Hematopoietic multipotent progenitor cell treated with erythropoietin and hydrocortisone succinate and interleukin-3 and kit ligand, for 6 days (in vitro differentiated cells): ENCODE results near the gene HECTD4.
"Not testable (repeated sequence)": the region's sequence is repeated elsewhere in the genome, so short reads cannot be mapped to it uniquely, and the experiment has no call there.

Experiments used
- DNase-seq: peaks from one replicate; pipeline ENCODE4 v3.0.0-alpha.2; 2015

HECTD4 gene

DNA sequence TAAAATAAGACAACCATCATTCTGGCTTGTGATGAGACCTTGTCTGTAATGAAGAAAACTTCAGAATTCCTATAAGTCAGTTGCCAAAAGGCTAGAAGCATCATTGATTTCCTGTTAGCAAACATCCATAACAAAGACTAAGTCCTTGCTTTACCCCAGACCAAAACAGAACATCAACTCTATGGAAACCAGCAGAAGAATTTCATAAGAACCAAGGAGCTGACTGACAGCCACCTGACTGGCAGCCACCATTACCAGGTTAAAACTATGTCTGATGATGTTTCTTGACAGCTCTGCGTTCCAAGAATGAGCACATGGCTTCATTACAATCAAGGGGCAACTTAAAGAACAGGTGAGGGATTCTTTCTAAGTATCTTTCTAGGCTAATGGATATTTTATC, 29.3 kb downstream of the HECTD4 start:
- DNase-seq: no peak

DNA sequence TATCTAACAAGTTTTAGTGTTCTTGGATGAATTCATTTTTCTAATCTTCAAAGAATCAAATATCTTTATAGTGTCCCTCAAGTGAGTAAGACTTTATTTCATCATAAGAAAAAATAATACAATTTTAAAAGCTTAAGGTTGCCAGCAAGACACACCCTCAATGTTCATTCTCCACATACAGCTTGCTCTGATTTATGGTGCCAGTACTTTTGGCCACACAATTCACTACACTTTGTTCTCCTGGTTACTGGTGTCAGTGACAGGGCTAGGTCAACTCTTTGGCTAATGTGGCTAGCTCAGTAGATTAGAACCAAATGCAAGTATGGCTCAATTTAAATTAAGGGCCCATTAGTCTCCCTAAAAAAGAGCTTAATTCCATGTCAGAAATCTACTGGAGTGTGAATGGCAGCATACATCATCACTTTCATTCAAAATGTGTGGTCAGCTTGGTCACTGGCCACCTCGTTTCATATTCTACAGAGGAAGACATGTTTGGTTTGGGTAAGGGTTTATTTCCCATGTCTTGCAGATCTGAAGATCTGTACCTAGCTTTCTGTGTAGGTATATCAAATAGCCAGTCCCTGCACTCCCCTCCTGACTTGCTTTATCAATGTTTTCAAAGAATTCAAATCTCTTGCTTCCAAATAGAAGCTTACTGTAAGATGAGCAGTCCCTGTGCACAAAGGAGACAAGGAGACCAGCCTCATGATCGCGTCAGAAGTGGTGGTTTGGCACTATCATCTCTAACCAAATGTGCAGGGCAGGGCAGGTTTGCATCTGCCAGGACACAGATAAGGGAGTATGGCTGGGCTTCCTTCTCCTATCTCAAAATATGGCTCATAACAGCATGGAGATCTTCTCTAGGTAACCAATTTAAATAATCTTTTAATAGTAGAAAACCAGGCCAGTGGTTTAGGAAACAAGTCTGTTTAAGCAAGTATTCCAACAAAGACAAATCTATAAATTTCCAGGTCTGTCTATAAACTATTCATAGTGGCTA, 31.3 kb downstream of the HECTD4 start:
- peak; percentile 99 for DNase-seq

DNA sequence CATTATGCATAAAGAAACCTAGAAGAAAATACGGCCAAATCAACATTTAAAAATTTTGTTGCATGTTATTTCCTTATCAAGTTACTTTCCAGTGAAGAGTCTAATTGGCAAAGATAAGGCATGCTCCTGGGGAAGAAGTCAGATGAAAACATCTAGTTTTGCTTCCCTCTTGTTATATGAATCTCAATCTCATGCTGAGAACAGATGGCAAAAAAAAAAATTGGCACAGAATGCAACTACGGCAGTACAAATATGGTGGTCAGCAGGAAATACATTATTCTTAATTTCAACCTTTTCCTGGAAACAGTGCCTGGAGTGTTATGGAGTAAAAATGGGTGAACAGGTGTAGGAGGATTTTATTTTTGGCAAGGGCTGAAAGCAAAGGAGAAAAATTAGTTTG, 32.8 kb downstream of the HECTD4 start:
- peak; percentile 75 for DNase-seq

DNA sequence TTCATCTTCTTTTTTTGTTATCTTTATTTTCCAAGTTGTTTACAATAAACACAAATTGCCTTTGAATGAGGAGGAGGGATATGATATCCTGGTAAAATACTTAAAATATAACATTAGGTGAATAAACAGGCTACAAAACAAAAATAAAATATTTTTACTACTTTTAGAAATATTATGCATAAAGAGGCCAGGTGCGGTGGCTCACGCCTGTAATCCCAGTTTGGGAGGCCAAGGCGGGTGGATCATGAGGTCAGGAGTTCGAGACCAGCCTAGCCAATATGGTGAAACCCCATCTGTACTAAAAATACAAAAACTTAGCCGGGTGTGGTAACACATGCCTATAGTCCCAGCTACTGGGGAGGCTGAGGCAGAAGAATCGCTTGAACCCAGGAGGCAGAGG, 33.3 kb downstream of the HECTD4 start:
- DNase-seq: not testable (repeated sequence)

DNA sequence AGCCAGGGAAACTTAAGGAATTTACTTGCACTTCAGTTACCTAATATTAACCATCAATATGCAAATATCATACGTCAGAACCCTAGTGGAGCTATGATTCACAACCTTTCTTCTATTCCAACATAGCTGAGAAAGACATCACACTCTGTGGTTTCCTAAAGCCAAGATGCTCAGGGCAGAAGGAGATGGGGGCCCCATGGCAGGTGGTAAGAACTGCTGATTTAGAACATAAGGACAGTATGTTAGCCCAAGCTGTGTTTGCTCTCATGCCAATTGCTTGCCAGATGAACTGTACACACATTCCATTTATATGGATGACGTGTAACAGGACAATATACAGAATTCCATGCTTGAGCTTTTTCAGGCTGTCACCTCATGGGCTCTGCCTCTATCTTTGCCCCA, 34.6 kb downstream of the HECTD4 start:
- DNase-seq: no peak

DNA sequence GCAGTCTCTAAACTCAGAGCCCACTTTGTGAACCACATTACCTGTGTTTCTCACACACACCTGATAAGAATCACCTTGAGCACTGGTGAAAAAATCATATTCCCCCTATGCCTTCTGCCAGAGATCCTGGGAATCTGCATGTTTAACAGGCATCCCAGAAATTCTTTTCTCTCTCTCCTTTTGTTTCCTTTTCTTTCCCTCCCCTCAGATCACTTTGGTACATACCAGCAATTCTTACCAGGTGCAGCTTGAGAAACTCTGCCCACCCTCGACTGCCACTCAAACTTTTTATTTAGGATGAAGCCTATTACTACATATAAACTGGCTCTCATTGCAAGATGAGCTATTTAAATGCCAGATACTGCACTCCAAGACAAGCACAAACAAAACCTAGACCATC, 36.0 kb downstream of the HECTD4 start:
- DNase-seq: no peak

DNA sequence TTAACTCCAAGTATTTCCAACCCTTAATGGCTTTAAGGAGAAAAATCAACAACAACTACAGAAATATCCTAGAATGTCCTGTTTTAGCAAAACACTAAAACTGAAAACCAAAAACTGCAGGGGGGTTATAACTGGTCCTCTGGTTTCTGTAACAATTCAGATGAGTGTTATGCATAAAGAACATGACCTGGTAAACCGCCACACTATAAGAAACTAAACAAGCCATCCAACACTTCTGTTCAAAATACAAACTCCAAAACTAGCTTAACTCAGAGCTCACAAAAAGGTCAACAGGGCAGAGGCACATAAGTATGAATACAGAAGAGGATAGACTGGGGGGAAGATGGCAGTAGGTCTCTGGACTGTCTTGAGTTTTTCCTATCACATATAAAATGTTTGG, 38.0 kb downstream of the HECTD4 start:
- no peak for DNase-seq

DNA sequence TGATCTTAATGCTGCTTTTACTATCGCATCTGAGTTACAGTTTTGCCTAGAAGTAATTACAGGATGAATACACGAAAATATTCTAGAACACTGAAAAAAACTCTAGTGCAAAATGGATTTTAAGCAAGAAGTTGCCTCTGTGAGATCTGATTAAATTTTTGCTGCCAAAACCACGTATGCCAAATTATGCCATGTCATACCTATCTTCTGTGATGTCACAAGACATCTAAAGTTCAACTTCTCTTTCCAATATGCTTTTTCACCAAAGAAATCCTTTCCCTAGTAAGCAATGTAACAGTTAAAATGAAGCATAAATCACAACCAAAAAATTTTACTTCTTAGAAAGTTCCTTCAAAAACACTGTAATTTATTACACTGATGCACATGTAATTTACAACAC, 39.6 kb downstream of the HECTD4 start:
- DNase-seq: peak; percentile 74

DNA sequence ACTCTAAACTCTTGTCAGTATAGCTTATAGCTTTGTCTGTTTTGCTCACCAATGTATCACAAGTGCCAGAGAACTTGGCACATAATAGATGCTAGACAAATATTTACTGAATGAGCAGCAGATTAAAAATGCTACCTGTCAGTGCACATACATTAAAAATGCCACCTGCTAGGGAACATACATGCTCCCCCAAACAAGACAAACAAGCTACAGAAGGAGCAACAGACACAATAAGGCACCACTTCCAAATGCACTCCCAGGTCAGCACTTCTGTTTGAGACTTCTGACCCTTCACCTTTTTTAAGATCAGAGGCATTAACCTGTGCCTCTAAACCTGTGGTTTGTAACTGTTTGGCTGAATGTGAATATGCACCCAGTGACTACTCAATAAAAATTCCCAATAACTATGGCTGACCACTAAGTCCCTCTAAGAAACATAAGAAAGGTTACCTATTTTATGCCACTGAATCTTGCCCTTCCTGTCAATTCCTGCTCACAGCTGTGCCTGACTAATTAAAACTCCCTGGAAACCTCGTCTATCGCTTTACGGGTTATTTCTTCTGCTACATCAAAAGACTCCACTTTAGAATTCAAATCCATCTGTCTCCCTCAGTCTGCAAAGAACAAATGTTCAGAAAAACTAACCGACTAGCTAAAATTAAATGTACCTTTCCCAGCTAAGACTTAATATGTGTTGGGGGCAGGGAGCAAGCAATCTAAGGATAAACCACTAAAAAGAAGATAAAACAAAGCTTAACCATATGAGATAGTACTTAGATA, 41.0 kb downstream of the HECTD4 start:
- DNase-seq: no peak

DNA sequence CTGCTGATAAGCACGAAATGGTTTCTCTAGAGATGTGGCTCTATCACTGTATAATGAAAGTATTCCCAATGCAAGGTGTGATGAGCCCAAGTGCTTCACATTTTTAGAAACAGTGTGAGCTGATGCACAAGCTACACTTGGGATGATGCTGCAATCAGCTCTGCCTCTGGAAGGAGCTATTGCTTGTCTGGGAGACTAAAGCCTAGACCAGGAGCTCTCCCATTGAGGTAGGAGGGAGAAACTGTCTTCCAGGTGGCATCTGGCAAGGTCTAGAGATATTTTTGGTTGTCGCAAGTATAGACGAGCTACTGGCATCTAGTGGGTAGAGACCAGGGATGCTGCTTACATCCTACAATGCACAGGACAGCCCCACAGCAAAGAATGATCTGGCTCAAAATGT, 42.0 kb downstream of the HECTD4 start:
- DNase-seq: no peak

DNA sequence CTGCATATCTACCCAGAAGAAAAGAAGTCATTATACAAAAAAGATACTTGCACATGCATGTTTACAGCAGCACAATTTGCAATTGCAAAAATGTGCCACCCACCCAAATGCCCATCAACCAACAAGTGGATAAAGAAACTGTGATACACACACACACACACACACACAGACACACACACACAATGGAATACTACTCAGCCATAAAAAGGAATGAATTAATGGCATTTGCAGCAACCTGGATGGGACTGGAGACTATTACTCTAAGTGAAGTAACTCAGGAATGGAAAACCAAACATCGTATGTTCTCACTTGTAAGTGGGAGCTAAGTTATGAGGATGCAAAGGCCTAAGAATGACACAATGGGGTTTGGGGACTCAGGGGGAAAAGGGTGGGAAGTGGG, 47.2 kb downstream of the HECTD4 start:
- not testable (repeated sequence) for DNase-seq

DNA sequence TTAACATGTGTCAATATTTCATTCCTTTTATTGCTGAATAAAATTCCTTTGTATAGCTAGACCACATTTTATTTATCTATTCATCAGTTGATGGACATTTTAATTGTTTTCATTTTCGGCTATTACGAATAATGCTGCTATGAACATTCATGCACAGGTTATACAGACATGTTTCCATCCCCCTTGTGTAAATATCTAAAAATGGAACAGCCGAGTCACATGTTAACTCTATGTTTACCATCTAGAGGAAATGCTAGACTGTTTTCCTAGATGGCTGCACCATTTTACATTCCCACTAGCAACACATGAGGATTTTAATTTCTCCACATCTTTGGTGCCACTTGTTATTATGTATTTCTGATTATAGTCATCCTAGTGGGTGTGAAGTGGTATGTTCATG, 49.2 kb downstream of the HECTD4 start:
- no peak for DNase-seq

DNA sequence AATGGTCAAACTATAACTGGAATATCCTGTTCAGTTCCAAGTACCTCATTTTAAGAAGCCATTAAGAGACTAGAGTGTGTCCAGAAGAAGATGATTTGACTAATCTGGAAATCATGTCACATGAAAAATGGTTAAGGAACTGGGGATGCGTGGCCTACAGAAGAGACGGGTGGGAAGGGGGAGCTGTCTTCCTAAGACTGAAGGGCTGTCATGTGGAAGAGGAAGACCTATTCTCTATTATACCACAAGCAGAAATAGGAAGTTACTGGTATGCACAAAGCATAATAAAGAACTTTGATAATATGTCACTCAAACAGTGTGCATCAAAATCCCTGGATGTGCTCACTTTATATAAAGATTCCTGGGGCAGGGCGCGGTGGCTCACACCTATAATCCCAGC, 50.3 kb downstream of the HECTD4 start:
- no peak for DNase-seq

DNA sequence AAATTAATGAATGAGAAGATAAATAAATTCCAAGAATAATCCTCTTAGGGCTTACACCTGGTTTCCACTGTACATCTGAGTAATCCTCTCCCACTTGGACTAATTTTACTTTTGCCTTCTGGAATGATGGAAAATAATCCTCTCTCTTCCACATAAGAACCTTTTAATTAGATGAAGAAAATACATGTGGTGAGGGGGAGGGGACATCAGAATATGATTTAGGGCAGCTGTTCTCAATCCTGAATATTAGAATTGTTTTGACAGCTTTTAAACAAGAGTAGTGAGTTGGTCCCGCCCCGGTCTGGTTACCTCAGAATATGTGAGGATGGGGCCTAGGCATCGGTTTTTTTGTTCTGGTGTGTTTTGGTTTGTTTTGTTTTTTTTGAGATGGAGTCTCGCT, 51.5 kb downstream of the HECTD4 start:
- no peak for DNase-seq

DNA sequence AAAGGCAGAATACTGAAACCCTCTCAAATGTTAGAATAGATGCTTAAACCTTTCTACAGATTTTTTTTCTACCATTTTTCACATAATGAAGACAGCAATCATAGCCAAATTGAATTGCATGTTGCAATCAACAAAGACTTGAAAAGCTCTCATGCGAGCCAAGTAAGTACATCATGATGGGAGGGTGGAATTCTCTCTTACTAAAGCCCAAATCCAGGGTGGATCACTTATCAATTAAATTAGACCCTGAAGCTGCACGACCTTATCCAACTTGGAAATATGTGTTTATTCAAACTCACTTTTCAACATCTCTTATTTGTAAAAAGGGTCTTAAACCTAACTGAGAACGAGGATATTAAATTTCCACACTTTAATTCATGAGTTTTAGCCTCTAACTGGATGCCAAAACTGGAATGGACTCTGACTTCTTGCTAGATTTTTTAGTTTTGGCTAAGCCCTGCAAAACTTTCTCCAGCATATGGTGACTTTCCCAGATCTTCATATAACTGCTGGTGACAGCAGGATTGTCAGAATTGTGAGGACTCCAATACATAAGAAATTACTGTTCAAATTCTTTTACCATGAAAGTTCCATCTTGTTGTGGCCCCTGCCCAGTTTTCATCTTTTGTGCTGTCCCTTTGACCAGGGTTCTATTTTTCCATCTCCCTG, 53.6 kb downstream of the HECTD4 start:
- DNase-seq: no peak

DNA sequence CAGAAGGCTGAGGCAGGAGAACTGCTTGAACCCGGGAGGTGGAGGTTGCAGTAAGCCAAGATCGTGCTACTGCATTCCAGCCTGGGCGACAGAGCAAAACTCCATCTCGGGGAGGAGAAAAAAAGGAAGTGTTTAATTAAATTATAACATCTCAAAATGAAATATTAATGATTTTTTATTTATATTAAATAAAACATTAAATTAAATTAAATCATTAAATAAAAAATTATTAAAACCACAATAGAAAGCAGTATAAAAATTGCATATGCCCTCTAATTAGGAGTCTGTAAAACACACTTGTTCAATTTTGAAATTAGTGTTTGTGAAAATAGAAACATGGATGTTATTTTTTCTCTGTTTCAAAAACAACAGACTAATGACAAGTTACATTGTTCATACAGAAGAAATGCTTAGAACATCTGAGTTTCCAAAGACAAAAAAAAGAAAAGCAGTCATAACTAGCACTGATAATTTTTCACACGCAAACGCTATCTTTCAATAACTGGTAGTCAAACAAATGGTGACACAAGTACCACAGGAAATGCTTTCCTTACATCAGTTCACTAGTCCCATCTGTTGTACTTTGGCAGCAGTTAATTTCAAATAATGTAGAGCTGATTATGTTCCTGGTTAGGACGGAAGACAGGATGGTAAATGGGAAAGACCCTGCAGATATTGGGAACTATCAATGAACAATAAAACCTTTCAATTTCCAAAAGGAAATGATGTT, 54.9 kb downstream of the HECTD4 start:
- DNase-seq: peak; percentile 39

DNA sequence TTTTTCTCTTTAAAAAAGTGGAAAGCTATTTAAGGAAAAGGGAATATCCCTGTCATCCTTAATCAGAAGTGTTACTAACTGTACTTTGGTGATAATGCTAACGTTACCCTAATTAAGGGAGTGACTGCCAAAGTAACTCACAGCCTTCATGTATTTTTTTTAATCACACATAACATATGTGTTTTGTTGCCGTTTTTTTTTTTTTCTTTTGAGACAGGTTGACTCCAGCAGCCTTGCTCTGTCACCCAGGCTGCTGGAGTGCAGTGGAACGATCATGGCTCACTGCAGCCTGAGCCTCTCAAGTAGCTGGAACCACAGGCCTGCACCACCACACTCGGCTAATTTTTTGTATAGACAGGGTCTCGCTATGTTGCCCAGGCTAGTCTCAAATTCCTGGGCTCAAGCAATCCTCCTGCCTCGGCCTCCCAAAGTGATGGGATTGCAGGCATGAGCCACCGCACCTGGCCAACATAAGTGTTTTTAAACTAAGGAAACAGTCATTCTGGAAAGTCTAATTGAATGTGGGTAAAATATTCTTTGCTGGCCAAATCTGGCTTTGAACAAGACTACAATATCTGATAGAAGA, 56.5 kb downstream of the HECTD4 start:
- peak; percentile 79 for DNase-seq

DNA sequence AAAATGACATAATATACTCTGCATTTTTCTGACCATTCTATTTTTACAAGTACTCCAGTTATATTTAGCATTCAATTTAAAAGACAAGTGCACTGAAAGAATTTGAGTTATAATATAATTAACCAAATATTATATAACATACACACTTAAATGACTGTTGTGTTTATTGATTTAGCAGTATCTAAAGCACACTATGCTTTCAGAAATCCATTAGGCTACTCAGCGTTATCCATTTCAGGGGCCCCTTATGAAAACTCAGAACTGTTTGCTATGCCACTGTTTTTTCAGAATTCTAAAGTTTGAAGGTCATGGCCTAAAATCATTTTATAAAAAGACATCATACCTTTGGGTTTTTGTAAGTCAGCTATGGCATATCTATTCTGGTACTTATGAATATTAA, 57.1 kb downstream of the HECTD4 start:
- no peak for DNase-seq

DNA sequence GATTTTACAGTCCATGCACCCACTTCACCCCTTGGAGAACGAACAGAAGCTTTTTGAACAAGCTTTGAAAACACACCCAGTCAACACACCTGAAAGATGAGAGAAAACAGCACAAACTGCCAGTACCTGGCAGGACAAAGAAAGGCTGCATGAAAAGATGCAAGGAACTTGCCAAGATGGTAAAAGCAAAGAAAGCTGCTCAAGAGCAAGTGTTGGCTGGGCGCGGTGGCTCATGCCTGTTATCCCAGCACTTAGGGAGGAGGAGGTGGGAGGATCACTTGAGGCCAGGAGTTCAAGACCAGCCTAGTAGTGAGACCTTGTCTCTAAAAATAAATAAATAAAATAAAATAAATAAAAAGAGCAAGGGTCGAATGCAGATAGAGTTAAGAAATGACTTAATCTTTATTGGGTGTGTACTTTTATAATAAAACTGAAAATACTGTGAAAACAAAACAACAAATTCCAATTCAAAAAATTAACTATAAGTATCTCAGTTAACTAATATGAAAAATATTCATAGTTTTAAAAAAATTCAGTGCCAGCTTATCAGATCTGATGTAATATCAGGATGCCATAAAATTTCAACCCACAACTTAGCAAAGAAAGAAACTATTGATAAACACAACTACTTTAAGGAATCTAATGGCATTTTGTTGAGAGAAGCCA, 59.2 kb downstream of the HECTD4 start:
- no peak for DNase-seq

DNA sequence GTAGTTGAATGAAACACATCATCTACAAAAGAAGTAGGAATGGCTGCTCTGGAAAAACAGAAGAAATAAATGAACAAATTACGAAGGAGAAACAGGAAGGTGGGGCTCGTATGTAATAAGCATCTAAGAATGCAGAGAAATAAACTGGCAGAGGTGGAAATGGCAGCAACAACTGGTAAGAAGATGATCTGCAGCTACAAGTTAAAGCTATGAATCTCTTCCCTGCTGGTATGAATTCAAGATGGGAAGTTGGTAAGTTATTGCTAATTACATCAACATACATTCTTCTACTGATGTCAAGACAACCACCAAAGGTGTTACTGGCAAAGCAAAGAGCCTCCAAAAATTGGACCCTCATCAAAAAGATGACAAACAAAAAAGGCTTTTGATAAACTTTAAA, 59.8 kb downstream of the HECTD4 start:
- DNase-seq: no peak

DNA sequence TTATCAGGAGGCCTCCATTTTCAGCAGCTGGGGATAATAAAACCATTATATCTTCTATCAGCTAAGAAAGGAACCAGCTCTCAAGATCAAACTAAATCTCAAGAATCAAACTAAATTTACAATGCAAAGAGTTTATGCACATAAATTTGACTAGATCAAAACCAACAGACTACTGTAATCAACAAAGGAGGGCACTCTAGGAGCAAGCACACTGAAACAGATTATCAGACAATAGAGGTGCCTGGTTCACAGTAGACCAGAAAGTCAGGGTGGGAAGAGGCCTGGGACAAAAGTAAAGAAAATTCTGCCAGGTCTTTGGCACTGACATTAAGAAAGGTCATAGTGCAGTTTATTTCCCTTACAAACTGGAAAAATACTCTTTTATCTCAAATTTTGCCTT, 61.0 kb downstream of the HECTD4 start:
- DNase-seq: peak; percentile 28

DNA sequence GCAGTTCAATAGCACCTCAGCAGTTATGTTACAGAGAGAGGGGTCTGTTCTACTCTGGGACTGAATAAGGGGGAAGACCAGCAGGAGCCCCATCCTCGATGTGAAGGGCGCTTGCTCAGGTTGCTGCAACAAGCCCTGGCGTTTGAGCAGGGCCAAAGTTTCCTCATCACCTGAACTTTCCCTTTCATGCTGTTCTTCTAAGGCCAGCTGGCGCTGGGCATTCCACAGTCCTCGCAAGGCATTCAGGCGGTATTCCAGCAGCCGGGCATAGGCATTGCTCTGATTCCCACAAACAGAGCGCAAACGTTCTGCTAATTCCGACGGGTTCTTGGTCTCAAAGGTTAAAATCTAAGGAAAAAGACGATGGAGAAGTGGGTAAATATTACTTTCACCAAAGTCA, 62.8 kb downstream of the HECTD4 start:
- DNase-seq: no peak
